HepG2 (cell line): Measurements from ENCODE around the gene ARHGDIA. TPM values are rescaled to one million over a fixed set of nuclear protein-coding genes. Genes with fewer than 3 reads are reported as not detected.

Experiments used
- CEBPG ChIP-seq: IDR thresholded peaks from 2 replicates; pipeline ENCODE4 v1.6.1; 2016
- EP300 ChIP-seq, 3 experiments: sonication (generic) in 1 of 3; formaldehyde crosslinking in 1 of 3; IDR thresholded peaks; 2 replicates each; pipeline versions ENCODE4 v1.5.1 to v1.6.1; 2011 to 2020; ENCODE audit warnings: low read depth in 2 of 3, low read length in 2 of 3, borderline replicate concordance in 1 of 3, improper control_type of control experiment in 1 of 3, mild to moderate bottlenecking in 1 of 3, missing genetic modification reagents in 1 of 3, moderate library complexity in 1 of 3
- FOXO4 ChIP-seq: sonication (generic); formaldehyde crosslinking; conservative IDR thresholded peaks from 2 replicates; pipeline ENCODE4 v1.8.1; 2023; ENCODE audit warnings: missing genetic modification reagents
- GABPA ChIP-seq, 2 experiments: IDR thresholded peaks; 2 replicates each; pipeline ENCODE4 v1.6.1; 2011 to 2016; ENCODE audit warnings: low read depth in 2 of 2, low read length in 1 of 2, missing biosample characterization in 1 of 2, missing genetic modification characterization in 1 of 2
- JUNB ChIP-seq: sonication (generic); formaldehyde crosslinking; IDR thresholded peaks from 2 replicates; pipeline ENCODE4 v1.8.0; 2022; ENCODE audit warnings: missing genetic modification reagents, mild to moderate bottlenecking, borderline replicate concordance
- MED1 ChIP-seq: sonication (generic); formaldehyde crosslinking; IDR thresholded peaks from 2 replicates; pipeline ENCODE4 v1.4.0; 2020; ENCODE audit warnings: missing genetic modification reagents
- SETDB1 ChIP-seq: sonication (generic); formaldehyde crosslinking; IDR thresholded peaks from 2 replicates; pipeline ENCODE4 v1.5.1; 2020; ENCODE audit warnings: missing genetic modification reagents, mild to moderate bottlenecking, borderline replicate concordance
- SIN3B ChIP-seq: fragments of 150-350 bp; IDR thresholded peaks from 2 replicates; pipeline ENCODE4 v1.6.1; 2014; ENCODE audit warnings: low read length
- SMYD3 ChIP-seq: sonication (generic); formaldehyde crosslinking; IDR thresholded peaks from 2 replicates; pipeline ENCODE4 v1.8.1; 2023; ENCODE audit warnings: mild to moderate bottlenecking, missing genetic modification reagents
- SP5 ChIP-seq: IDR thresholded peaks from 2 replicates; pipeline ENCODE4 v1.6.1; 2016; ENCODE audit warnings: low read depth, borderline replicate concordance
- ZBTB40 ChIP-seq, 2 experiments: fragments of 450-650 bp in 1 of 2; sonication (generic) in 1 of 2; formaldehyde crosslinking in 1 of 2; IDR thresholded peaks; 2 replicates each; pipeline versions ENCODE4 v1.6.1 to v1.8.0; 2016 to 2022; ENCODE audit warnings: antibody characterized with exemption in 1 of 2, mild to moderate bottlenecking in 1 of 2, missing genetic modification reagents in 1 of 2
- ZFP37 ChIP-seq: sonication (generic); formaldehyde crosslinking; IDR thresholded peaks from 2 replicates; pipeline ENCODE4 v1.4.0; 2020; ENCODE audit warnings: missing genetic modification reagents, borderline replicate concordance
- ZNF24 ChIP-seq: fragments of 450-650 bp; IDR thresholded peaks from 2 replicates; pipeline ENCODE4 v1.6.1; 2017; ENCODE audit warnings: antibody characterized with exemption, mild to moderate bottlenecking
- ZNF331 ChIP-seq: sonication (generic); formaldehyde crosslinking; IDR thresholded peaks from 2 replicates; pipeline ENCODE4 v1.4.0; 2020; ENCODE audit warnings: missing genetic modification reagents
- ZNF333 ChIP-seq: sonication (generic); formaldehyde crosslinking; IDR thresholded peaks from 2 replicates; pipeline ENCODE4 v1.4.0; 2020; ENCODE audit warnings: mild to moderate bottlenecking, missing genetic modification reagents, borderline replicate concordance
- ZNF629 ChIP-seq: sonication (generic); formaldehyde crosslinking; conservative IDR thresholded peaks from 2 replicates; pipeline ENCODE4 v1.5.0; 2020; ENCODE audit warnings: missing genetic modification reagents
- ZNF747 ChIP-seq: sonication (generic); formaldehyde crosslinking; IDR thresholded peaks from 2 replicates; pipeline ENCODE4 v1.8.1; 2023; ENCODE audit warnings: missing genetic modification reagents, mild to moderate bottlenecking, borderline replicate concordance
- ZSCAN21 ChIP-seq: sonication (generic); formaldehyde crosslinking; IDR thresholded peaks from 2 replicates; pipeline ENCODE4 v1.8.0; 2022; ENCODE audit warnings: mild to moderate bottlenecking, missing genetic modification reagents, moderate library complexity, borderline replicate concordance
- polyA plus RNA-seq, 8 experiments: library from polyadenylated mRNA; depleted of rRNA in 3 of 8; stranded (reverse) in 7 of 8; unstranded in 1 of 8; fragments of >200 nt; fragmentation: Illumina TruSeq in 4 of 8; extraction: Trizol in 4 of 8; gene quantifications; 2 replicates each; pipeline versions ENCODE4 v1.2.1 to v1.2.3, GENCODE V29; 2011 to 2016; ENCODE audit warnings: low read depth in 4 of 8, missing spikeins in 1 of 8, mixed read lengths in 1 of 8; ENCODE audit not compliant: insufficient read depth in 1 of 8
- total RNA-seq, 5 experiments: library from RNA; depleted of rRNA; stranded (reverse); fragments of >200 nt; fragmentation: Illumina TruSeq; extraction: Trizol; gene quantifications; 2 replicates each; pipeline ENCODE4 v1.2.3, GENCODE V29; 2016; ENCODE audit warnings: low read depth in 1 of 5
- TF ChIP-seq, protein P1 (sequence below): sonication (generic); formaldehyde crosslinking; IDR thresholded peaks from 2 replicates; pipeline ENCODE4 v1.5.1; 2020; ENCODE audit warnings: mild to moderate bottlenecking, missing genetic modification reagents, moderate library complexity

Gene ARHGDIA
- total and polyA plus RNA-seq, 2 of the 13 experiments (the other 11 are each of a cell fraction or from before 2014, with no cell fraction given): 40.0 to 64.0 TPM

DNA sequence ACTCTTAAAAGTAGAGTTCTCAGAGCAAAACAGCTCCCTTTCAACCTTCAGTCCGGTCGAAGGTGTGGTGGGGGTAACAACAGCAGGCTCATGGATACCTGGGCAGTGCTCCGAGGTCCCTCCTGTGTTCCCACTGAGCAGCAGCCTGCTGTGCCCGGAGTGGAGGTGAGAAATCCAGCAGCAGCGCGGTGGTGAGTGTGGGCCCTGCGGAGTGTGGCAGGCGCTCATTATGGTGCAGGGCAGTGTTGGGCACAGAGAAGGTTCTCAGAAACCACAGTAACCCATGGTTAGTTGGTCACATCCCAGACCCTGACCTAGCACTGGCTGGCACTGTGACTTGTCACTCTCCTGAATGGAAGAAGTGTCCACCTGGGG lies 5.8 kb downstream of the ARHGDIA start (continued):
- TF ChIP-seq JUNB (CRISPR knock-in tag) (no peak), EP300 (IDR thresholded peaks at IDR 0.05; ENCODE audit: low read depth in 2 of 2, low read length in 2 of 2) (no peak), EP300 (CRISPR knock-in tag; IDR thresholded peaks at IDR 0.05; ENCODE audit: borderline replicate concordance) (no peak), FOXO4 (CRISPR knock-in tag) (0 out of 2 replicates have a peak, but pooled peaks have one; percentile 77), ZNF747 (CRISPR knock-in tag) (no peak), ZNF629 (CRISPR knock-in tag) (no peak), ZNF24 (no peak), SETDB1 (CRISPR knock-in tag) (no peak), MED1 (CRISPR knock-in tag) (0 out of 2 replicates have a peak, but pooled peaks have one; percentile 1), GABPA (IDR thresholded peaks at IDR 0.05; ENCODE audit: low read depth, low read length) (no peak), GABPA (CRISPR knock-in tag; IDR thresholded peaks at IDR 0.05; ENCODE audit: low read depth) (no peak), ZBTB40 (IDR thresholded peaks at IDR 0.05) (no peak), ZBTB40 (CRISPR knock-in tag; IDR thresholded peaks at IDR 0.05) (no peak), ZFP37 (no peak), SMYD3 (CRISPR knock-in tag) (no peak), SIN3B (no peak), CEBPG (CRISPR knock-in tag) (no peak), SP5 (CRISPR knock-in tag) (no peak), ZNF331 (CRISPR knock-in tag) (no peak), ZSCAN21 (CRISPR knock-in tag) (0 out of 2 replicates have a peak, but pooled peaks have one; percentile 15), ZNF333 (CRISPR knock-in tag) (no peak)
- TF ChIP-seq, protein P1, sequence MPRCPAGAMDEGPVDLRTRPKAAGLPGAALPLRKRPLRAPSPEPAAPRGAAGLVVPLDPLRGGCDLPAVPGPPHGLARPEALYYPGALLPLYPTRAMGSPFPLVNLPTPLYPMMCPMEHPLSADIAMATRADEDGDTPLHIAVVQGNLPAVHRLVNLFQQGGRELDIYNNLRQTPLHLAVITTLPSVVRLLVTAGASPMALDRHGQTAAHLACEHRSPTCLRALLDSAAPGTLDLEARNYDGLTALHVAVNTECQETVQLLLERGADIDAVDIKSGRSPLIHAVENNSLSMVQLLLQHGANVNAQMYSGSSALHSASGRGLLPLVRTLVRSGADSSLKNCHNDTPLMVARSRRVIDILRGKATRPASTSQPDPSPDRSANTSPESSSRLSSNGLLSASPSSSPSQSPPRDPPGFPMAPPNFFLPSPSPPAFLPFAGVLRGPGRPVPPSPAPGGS (CRISPR knock-in tag): no peak; the same call in 1 of the 2 replicates
